H9 (cell line): ENCODE measurements around the gene DNAJC17. TPM values are rescaled to one million over a fixed set of nuclear protein-coding genes. Genes with fewer than 3 reads are reported as not detected.

Experiments used
- DNase-seq: peaks from one replicate; pipeline ENCODE4 v3.0.0-alpha.2; 2017
- H2AFZ ChIP-seq: one replicate; pipeline ENCODE4 v1.6.1; 2013; ENCODE audit warnings: mild to moderate bottlenecking, low read length, control low read depth, moderate library complexity
- H2AK5ac ChIP-seq: 2 replicates; pipeline ENCODE4 v1.6.1; 2013; ENCODE audit warnings: low read length, control low read depth, mixed read lengths; ENCODE audit not compliant: insufficient read length
- H2BK120ac ChIP-seq: one replicate; pipeline ENCODE4 v1.6.1; 2013; ENCODE audit warnings: low read depth, mild to moderate bottlenecking, low read length, control low read depth, inconsistent platforms; ENCODE audit not compliant: poor library complexity, severe bottlenecking
- H2BK12ac ChIP-seq: 2 replicates; pipeline ENCODE4 v1.6.1; 2013; ENCODE audit warnings: low read length, control low read depth, mixed read lengths, low read depth; ENCODE audit not compliant: insufficient read length
- H2BK15ac ChIP-seq: 2 replicates; pipeline ENCODE4 v1.6.1; 2013; ENCODE audit warnings: low read depth, low read length, control low read depth
- H2BK20ac ChIP-seq: one replicate; pipeline ENCODE4 v1.6.1; 2013; ENCODE audit warnings: low read depth, mild to moderate bottlenecking, low read length, control low read depth, inconsistent platforms; ENCODE audit not compliant: poor library complexity, severe bottlenecking
- H2BK5ac ChIP-seq: 2 replicates; pipeline ENCODE4 v1.6.1; 2013; ENCODE audit warnings: low read length, control low read depth, mixed read lengths; ENCODE audit not compliant: insufficient read length
- H3K14ac ChIP-seq: 2 replicates; pipeline ENCODE4 v1.6.1; 2013; ENCODE audit warnings: low read length, control low read depth; ENCODE audit not compliant: insufficient read depth
- H3K18ac ChIP-seq: 2 replicates; pipeline ENCODE4 v1.6.1; 2013; ENCODE audit warnings: low read depth, mild to moderate bottlenecking, mixed read lengths, low read length, control low read depth; ENCODE audit not compliant: insufficient read length
- H3K23ac ChIP-seq: 2 replicates; pipeline ENCODE4 v1.6.1; 2013; ENCODE audit warnings: low read length, control low read depth, mixed read lengths, low read depth; ENCODE audit not compliant: insufficient read length
- H3K23me2 ChIP-seq: 2 replicates; pipeline ENCODE4 v1.6.1; 2013; ENCODE audit warnings: low read depth, mild to moderate bottlenecking, mixed read lengths, low read length, control low read depth; ENCODE audit not compliant: insufficient read length, poor library complexity, severe bottlenecking
- H3K27ac ChIP-seq: 2 replicates; pipeline ENCODE4 v1.5.1; 2013; ENCODE audit warnings: low read length, control low read depth, mixed read lengths, low read depth; ENCODE audit not compliant: insufficient read length
- H3K27me3 ChIP-seq: 2 replicates; pipeline ENCODE4 v1.6.1; 2013; ENCODE audit warnings: low read length, control low read depth, inconsistent platforms; ENCODE audit not compliant: insufficient read depth
- H3K4ac ChIP-seq: 2 replicates; pipeline ENCODE4 v1.6.1; 2013; ENCODE audit warnings: low read depth, mild to moderate bottlenecking, control low read depth, inconsistent platforms, low read length, moderate library complexity
- H3K4me1 ChIP-seq: 2 replicates; pipeline ENCODE4 v1.6.1; 2013; ENCODE audit warnings: low read length, control low read depth, inconsistent platforms; ENCODE audit not compliant: insufficient read depth
- H3K4me2 ChIP-seq: 2 replicates; pipeline ENCODE4 v1.6.1; 2013; ENCODE audit warnings: low read length, control low read depth, mixed read lengths; ENCODE audit not compliant: insufficient read length, insufficient read depth
- H3K56ac ChIP-seq: 2 replicates; pipeline ENCODE4 v1.6.1; 2013; ENCODE audit warnings: low read depth, mild to moderate bottlenecking, mixed read lengths, low read length, control low read depth; ENCODE audit not compliant: insufficient read length
- H3K79me1 ChIP-seq: 2 replicates; pipeline ENCODE4 v1.6.1; 2013; ENCODE audit warnings: low read depth, mild to moderate bottlenecking, moderate library complexity, low read length, control low read depth, inconsistent platforms; ENCODE audit not compliant: insufficient read depth, poor library complexity, severe bottlenecking
- H3K79me2 ChIP-seq: 2 replicates; pipeline ENCODE4 v1.6.1; 2013; ENCODE audit warnings: low read length, control low read depth, inconsistent platforms; ENCODE audit not compliant: insufficient read depth
- H3K9ac ChIP-seq: 2 replicates; pipeline ENCODE4 v1.6.1; 2013; ENCODE audit warnings: low read length, control low read depth, mixed read lengths; ENCODE audit not compliant: insufficient read length; ENCODE audit errors: extremely low read depth
- H3K9me3 ChIP-seq: one replicate; pipeline ENCODE4 v1.6.1; 2013; ENCODE audit warnings: low read depth, low read length, inconsistent platforms; ENCODE audit not compliant: control insufficient read depth
- H3T11ph ChIP-seq: one replicate; pipeline ENCODE4 v1.6.1; 2013; ENCODE audit warnings: mild to moderate bottlenecking, low read length, control low read depth, inconsistent platforms
- H4K20me1 ChIP-seq: one replicate; pipeline ENCODE4 v1.6.1; 2013; ENCODE audit not compliant: control insufficient read depth, insufficient read length, insufficient read depth
- H4K5ac ChIP-seq: 2 replicates; pipeline ENCODE4 v1.6.1; 2013; ENCODE audit warnings: low read depth, mild to moderate bottlenecking, mixed read lengths, low read length, control low read depth; ENCODE audit not compliant: insufficient read length
- H4K8ac ChIP-seq: replicated peaks from 2 replicates; pipeline ENCODE4 v1.6.1; 2013; ENCODE audit warnings: low read length, control low read depth, mixed read lengths, low read depth; ENCODE audit not compliant: insufficient read length
- H4K91ac ChIP-seq: 2 replicates; pipeline ENCODE4 v1.6.1; 2013; ENCODE audit warnings: low read depth, mild to moderate bottlenecking, moderate library complexity, mixed read lengths, low read length, control low read depth; ENCODE audit not compliant: insufficient read length
- H3K27ac Mint-ChIP-seq, 3 experiments: 2 replicates in 2 of 3; 3 replicates in 1 of 3; pipeline ENCODE4 v1.8.0; 2020 to 2021; ENCODE audit warnings: mixed read lengths in 3 of 3, mild to moderate bottlenecking in 1 of 3, moderate library complexity in 1 of 3
- H3K27me3 Mint-ChIP-seq: 2 replicates; pipeline ENCODE4 v1.8.0; 2021; ENCODE audit warnings: low read depth, mild to moderate bottlenecking, moderate library complexity, mixed read lengths
- H3K36me3 Mint-ChIP-seq, 3 experiments: 2 replicates in 2 of 3; 3 replicates in 1 of 3; pipeline ENCODE4 v1.8.0; 2020 to 2021; ENCODE audit warnings: low read depth in 3 of 3, mixed read lengths in 3 of 3; ENCODE audit not compliant: insufficient read depth in 1 of 3
- H3K4me1 Mint-ChIP-seq, 2 experiments: 2 replicates each; pipeline ENCODE4 v1.8.0; 2020; ENCODE audit warnings: mixed read lengths in 2 of 2
- H3K4me3 Mint-ChIP-seq, 2 experiments: 2 replicates in 1 of 2; 3 replicates in 1 of 2; pipeline ENCODE4 v1.8.0; 2020 to 2021; ENCODE audit warnings: mild to moderate bottlenecking in 2 of 2, mixed read lengths in 2 of 2, moderate library complexity in 1 of 2
- H3K9me3 Mint-ChIP-seq, 2 experiments: 2 replicates in 1 of 2; 3 replicates in 1 of 2; pipeline ENCODE4 v1.8.0; 2020; ENCODE audit warnings: mild to moderate bottlenecking in 2 of 2, mixed read lengths in 2 of 2, moderate library complexity in 1 of 2
- CTCF ChIP-seq: fragments of 200-600 bp; sonication (generic); conservative IDR thresholded peaks from 3 replicates; pipeline ENCODE4 v1.8.0; 2021; ENCODE audit warnings: antibody characterized with exemption, mild to moderate bottlenecking
- WGBS: extraction: QIAGEN DNeasy Blood & Tissue Kit; methylation state at CpG from one replicate; pipeline ENCODE4 v1.1.7; 2013; ENCODE audit warnings: missing lambda C conversion rate, low lambda C conversion rate, mixed read lengths; ENCODE audit not compliant: insufficient read length; ENCODE audit errors: extremely low coverage; 5-methylcytosine and 5-hydroxymethylcytosine counted together
- total RNA-seq: library from RNA; stranded (reverse); gene quantifications from 2 replicates; pipeline ENCODE4 v1.2.1, GENCODE V29; 2021

The DNAJC17 gene
- total RNA-seq, 1 experiment from 2014 or later: 38.3 TPM

GRCh38 chr15:40829115-40829514 lies 21.8 kb upstream of the DNAJC17 start:
- no peaks in the 10 kb centered on the region for H3K9me3 ChIP-seq
- no peak overlapping the region for H4K91ac ChIP-seq
- H2AFZ ChIP-seq: no peak overlapping the region
- H2BK120ac ChIP-seq: no peak overlapping the region
- no peak overlapping the region for H2BK15ac ChIP-seq
- H3T11ph ChIP-seq: no peak overlapping the region
- no peak overlapping the region for H3K4ac ChIP-seq
- no peak for DNase-seq
- no peaks in the 10 kb centered on the region for H3K79me2 ChIP-seq
- peaks cover 2% of the 10 kb centered on the region; the same call in 1 of the 2 replicates for H3K4me1 ChIP-seq
- H3K4me2 ChIP-seq: no peak overlapping the region
- H4K8ac ChIP-seq: no peak overlapping the region
- no peak for TF ChIP-seq CTCF
- Mint-ChIP-seq H3K4me3 (no peak overlapping the region), H3K4me1 (peaks cover 9% of the 10 kb centered on the region in 2 experiments), H3K36me3 (peaks cover 0 to 2% (median 0%) of the 10 kb centered on the region in 3 experiments; a peak in 1 of 7 replicates), H3K27ac (no peak overlapping the region), H3K27me3 (no peaks in the 10 kb centered on the region; the same call in 1 of the 2 replicates), H3K9me3 (no peaks in the 10 kb centered on the region)
- H4K5ac ChIP-seq: no peak overlapping the region
- no peaks in the 10 kb centered on the region for H3K79me1 ChIP-seq
- H3K14ac ChIP-seq: no peak overlapping the region
- no peak overlapping the region for H3K23ac ChIP-seq
- H3K23me2 ChIP-seq: no peaks in the 10 kb centered on the region
- no CpG with 5 or more reads among the region's 7 CpGs for WGBS
- no peak overlapping the region for H2BK12ac ChIP-seq
- no peaks in the 10 kb centered on the region for H4K20me1 ChIP-seq
- H3K9ac ChIP-seq: no peak overlapping the region
- H3K27ac ChIP-seq: no peak overlapping the region
- no peak overlapping the region for H2AK5ac ChIP-seq
- no peak overlapping the region for H2BK20ac ChIP-seq
- H3K27me3 ChIP-seq: no peaks in the 10 kb centered on the region
- no peak overlapping the region for H3K56ac ChIP-seq
- no peak overlapping the region for H3K18ac ChIP-seq
- no peak overlapping the region for H2BK5ac ChIP-seq
